NCI-H2171 (cell line): ENCODE results near the gene RCN2.

Experiments
- DNase-seq: peaks from one replicate; lab custom pipeline; 2025; lab: John Stamatoyannopoulos, UW

The RCN2 gene

GRCh38 chr15:76994496-76994895, 62.9 kb downstream of the RCN2 start:
- no peak for DNase-seq

- DNase-seq: peak; percentile 64
These were observed 63.7 kb downstream of the RCN2 start, which contains the start of gene PSTPIP1 for GRCh38 chr15:76994971-76995945. PSTPIP1 (plus strand) TSS chr15:76995126; CDS start chr15:76995574, 448 bp downstream.

GRCh38 chr15:76996076-76996525, 64.6 kb downstream of the RCN2 start:
- no peak for DNase-seq

GRCh38 chr15:76996526-76997401, 65.2 kb downstream of the RCN2 start:
- no peak for DNase-seq

- DNase-seq: no peak
These were observed 67.2 kb downstream of the RCN2 start for GRCh38 chr15:76998663-76999285.

- DNase-seq: no peak
These were observed 68.4 kb downstream of the RCN2 start for GRCh38 chr15:76999996-77000395.

GRCh38 chr15:77001351-77001750, 69.8 kb downstream of the RCN2 start:
- no peak for DNase-seq

GRCh38 chr15:77001966-77002365, 70.4 kb downstream of the RCN2 start:
- DNase-seq: no peak

GRCh38 chr15:77002436-77002835, 70.9 kb downstream of the RCN2 start:
- DNase-seq: no peak

- no peak for DNase-seq
These were observed 71.7 kb downstream of the RCN2 start for GRCh38 chr15:77002954-77003912.
